C4-2B (cell line): Measurements from ENCODE around the gene CFAP107.

ENCODE experiments used
- ZFX ChIP-seq: fragments of 450-650 bp; IDR thresholded peaks from 2 replicates; pipeline ENCODE4 v1.6.1; 2017
- TF ChIP-seq, protein P1 (sequence below): fragments of 450-650 bp; conservative IDR thresholded peaks from 2 replicates; pipeline ENCODE4 v1.5.1; 2017; ENCODE audit warnings: mild to moderate bottlenecking

DNA sequence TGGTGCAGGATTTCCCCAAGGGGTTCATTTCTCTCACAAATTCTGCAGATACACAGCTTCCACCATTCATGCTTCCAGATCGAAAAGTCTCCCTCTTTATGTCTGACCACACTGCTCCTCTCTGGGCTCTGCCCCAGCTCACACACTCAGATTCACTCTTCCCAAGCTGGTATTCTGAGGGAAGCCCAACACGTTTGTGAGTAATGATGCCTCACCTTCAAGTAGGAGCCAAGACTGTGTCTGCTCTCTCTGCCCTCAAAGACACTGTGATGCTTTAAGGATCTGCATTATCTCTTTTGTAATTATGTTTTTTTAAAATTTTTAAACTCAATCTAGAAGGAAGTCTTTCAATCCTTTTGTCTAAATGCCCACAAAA lies 65.4 kb downstream of the CFAP107 start:
- TF ChIP-seq, protein P1, sequence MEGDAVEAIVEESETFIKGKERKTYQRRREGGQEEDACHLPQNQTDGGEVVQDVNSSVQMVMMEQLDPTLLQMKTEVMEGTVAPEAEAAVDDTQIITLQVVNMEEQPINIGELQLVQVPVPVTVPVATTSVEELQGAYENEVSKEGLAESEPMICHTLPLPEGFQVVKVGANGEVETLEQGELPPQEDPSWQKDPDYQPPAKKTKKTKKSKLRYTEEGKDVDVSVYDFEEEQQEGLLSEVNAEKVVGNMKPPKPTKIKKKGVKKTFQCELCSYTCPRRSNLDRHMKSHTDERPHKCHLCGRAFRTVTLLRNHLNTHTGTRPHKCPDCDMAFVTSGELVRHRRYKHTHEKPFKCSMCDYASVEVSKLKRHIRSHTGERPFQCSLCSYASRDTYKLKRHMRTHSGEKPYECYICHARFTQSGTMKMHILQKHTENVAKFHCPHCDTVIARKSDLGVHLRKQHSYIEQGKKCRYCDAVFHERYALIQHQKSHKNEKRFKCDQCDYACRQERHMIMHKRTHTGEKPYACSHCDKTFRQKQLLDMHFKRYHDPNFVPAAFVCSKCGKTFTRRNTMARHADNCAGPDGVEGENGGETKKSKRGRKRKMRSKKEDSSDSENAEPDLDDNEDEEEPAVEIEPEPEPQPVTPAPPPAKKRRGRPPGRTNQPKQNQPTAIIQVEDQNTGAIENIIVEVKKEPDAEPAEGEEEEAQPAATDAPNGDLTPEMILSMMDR = no peak
- no peak for TF ChIP-seq ZFX
